ENCODE data around the gene SHISA5. TPM values are rescaled to one million over a fixed set of nuclear protein-coding genes. Genes with fewer than 3 reads are reported as not detected.

SHISA5 gene
- total and polyA plus RNA-seq, 10 of the 15 experiments (the other 5 are each of a cell fraction or from before 2014, with no cell fraction given): 17.1 to 148 (median 67.3) TPM

DNA sequence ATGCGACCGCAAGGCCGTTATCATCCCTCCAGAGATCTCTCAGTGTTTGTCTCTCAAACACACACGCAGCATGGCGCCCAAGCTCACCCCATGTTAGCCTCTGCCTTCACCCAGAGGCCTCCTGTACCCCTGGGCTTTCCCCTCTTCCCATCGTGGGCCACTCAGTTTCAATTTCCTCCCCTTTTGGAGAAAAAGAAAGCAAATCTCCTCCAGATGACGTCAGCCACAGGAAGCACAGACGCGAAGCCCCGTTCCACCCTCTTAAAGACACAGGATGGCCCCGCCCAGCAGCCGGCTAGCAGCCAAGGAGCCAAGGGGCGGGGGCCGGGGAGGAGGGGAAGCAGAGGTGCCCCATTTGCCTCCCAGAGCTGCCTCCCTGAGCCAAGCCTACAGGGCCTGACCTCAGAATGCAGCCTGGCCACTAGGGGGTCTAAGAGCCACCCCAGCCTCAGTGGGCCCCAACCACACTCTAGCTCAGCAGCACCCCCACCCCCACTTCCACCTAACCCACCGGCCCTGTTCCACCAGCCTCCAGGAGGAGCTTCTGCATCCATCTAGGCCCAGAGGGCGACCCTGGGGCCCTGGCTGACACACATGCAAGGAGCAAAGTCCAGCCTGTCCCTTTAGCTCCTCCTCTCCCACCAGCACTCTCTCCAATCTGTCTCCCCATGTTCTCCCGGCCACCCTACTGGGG is 30.9 kb downstream of the SHISA5 start (continued):
- TF ChIP-seq, protein P1, sequence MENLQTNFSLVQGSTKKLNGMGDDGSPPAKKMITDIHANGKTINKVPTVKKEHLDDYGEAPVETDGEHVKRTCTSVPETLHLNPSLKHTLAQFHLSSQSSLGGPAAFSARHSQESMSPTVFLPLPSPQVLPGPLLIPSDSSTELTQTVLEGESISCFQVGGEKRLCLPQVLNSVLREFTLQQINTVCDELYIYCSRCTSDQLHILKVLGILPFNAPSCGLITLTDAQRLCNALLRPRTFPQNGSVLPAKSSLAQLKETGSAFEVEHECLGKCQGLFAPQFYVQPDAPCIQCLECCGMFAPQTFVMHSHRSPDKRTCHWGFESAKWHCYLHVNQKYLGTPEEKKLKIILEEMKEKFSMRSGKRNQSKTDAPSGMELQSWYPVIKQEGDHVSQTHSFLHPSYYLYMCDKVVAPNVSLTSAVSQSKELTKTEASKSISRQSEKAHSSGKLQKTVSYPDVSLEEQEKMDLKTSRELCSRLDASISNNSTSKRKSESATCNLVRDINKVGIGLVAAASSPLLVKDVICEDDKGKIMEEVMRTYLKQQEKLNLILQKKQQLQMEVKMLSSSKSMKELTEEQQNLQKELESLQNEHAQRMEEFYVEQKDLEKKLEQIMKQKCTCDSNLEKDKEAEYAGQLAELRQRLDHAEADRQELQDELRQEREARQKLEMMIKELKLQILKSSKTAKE (IDR thresholded peaks at IDR 0.05; ENCODE audit: low read depth, poor library complexity, severe bottlenecking): peak; percentile 66
- TF ChIP-seq WRNIP1 (IDR thresholded peaks at IDR 0.05; ENCODE audit: borderline replicate concordance, low read depth, low read length) (no peak), ATF7 (IDR thresholded peaks at IDR 0.05; ENCODE audit: low read depth) (peak; percentile 99), HDAC2 (IDR thresholded peaks at IDR 0.05) (no peak), CHD4 (IDR thresholded peaks at IDR 0.05) (no peak), SPI1 (IDR thresholded peaks at IDR 0.05; ENCODE audit: borderline replicate concordance, insufficient read depth, low read depth, low read length) (no peak), CEBPB (IDR thresholded peaks at IDR 0.05; ENCODE audit: borderline replicate concordance in 1 of 2, low read depth in 2 of 2, low read length in 2 of 2) (no peak), EP300 (IDR thresholded peaks at IDR 0.05; ENCODE audit: borderline replicate concordance in 1 of 2, control insufficient read depth in 1 of 2, low read depth in 2 of 2, low read length in 2 of 2) (peak; percentile 59 to 64; a peak in 2 of 4 replicates), STAT1 (conservative IDR thresholded peaks at IDR 0.05) (peak; percentile 97), SP1 (IDR thresholded peaks at IDR 0.05; ENCODE audit: low read depth, low read length) (peak; percentile 59), RUNX3 (IDR thresholded peaks at IDR 0.05; ENCODE audit: low read length) (peak; percentile 74; the same call in 1 of the 2 replicates), CHD1 (IDR thresholded peaks at IDR 0.05; ENCODE audit: low read depth, low read length) (no peak), BACH1 (IDR thresholded peaks at IDR 0.05; ENCODE audit: borderline replicate concordance) (no peak)
- TF ChIP-seq, protein P2, sequence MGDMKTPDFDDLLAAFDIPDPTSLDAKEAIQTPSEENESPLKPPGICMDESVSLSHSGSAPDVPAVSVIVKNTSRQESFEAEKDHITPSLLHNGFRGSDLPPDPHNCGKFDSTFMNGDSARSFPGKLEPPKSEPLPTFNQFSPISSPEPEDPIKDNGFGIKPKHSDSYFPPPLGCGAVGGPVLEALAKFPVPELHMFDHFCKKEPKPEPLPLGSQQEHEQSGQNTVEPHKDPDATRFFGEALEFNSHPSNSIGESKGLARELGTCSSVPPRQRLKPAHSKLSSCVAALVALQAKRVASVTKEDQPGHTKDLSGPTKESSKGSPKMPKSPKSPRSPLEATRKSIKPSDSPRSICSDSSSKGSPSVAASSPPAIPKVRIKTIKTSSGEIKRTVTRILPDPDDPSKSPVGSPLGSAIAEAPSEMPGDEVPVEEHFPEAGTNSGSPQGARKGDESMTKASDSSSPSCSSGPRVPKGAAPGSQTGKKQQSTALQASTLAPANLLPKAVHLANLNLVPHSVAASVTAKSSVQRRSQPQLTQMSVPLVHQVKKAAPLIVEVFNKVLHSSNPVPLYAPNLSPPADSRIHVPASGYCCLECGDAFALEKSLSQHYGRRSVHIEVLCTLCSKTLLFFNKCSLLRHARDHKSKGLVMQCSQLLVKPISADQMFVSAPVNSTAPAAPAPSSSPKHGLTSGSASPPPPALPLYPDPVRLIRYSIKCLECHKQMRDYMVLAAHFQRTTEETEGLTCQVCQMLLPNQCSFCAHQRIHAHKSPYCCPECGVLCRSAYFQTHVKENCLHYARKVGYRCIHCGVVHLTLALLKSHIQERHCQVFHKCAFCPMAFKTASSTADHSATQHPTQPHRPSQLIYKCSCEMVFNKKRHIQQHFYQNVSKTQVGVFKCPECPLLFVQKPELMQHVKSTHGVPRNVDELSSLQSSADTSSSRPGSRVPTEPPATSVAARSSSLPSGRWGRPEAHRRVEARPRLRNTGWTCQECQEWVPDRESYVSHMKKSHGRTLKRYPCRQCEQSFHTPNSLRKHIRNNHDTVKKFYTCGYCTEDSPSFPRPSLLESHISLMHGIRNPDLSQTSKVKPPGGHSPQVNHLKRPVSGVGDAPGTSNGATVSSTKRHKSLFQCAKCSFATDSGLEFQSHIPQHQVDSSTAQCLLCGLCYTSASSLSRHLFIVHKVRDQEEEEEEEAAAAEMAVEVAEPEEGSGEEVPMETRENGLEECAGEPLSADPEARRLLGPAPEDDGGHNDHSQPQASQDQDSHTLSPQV (IDR thresholded peaks at IDR 0.05): peak; percentile 82; the same call in 1 of the 2 replicates
- TF ChIP-seq, protein P3, sequence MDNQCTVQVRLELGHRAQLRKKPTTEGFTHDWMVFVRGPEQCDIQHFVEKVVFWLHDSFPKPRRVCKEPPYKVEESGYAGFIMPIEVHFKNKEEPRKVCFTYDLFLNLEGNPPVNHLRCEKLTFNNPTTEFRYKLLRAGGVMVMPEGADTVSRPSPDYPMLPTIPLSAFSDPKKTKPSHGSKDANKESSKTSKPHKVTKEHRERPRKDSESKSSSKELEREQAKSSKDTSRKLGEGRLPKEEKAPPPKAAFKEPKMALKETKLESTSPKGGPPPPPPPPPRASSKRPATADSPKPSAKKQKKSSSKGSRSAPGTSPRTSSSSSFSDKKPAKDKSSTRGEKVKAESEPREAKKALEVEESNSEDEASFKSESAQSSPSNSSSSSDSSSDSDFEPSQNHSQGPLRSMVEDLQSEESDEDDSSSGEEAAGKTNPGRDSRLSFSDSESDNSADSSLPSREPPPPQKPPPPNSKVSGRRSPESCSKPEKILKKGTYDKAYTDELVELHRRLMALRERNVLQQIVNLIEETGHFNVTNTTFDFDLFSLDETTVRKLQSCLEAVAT (IDR thresholded peaks at IDR 0.05): no peak
- TF ChIP-seq, protein P4, sequence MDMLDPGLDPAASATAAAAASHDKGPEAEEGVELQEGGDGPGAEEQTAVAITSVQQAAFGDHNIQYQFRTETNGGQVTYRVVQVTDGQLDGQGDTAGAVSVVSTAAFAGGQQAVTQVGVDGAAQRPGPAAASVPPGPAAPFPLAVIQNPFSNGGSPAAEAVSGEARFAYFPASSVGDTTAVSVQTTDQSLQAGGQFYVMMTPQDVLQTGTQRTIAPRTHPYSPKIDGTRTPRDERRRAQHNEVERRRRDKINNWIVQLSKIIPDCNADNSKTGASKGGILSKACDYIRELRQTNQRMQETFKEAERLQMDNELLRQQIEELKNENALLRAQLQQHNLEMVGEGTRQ (IDR thresholded peaks at IDR 0.05; ENCODE audit: borderline replicate concordance, low read depth, low read length): no peak; the same call in 1 of the 2 replicates
- TF ChIP-seq, protein P5, sequence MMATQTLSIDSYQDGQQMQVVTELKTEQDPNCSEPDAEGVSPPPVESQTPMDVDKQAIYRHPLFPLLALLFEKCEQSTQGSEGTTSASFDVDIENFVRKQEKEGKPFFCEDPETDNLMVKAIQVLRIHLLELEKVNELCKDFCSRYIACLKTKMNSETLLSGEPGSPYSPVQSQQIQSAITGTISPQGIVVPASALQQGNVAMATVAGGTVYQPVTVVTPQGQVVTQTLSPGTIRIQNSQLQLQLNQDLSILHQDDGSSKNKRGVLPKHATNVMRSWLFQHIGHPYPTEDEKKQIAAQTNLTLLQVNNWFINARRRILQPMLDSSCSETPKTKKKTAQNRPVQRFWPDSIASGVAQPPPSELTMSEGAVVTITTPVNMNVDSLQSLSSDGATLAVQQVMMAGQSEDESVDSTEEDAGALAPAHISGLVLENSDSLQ (IDR thresholded peaks at IDR 0.05): peak; percentile 45
- TF ChIP-seq, protein P6, sequence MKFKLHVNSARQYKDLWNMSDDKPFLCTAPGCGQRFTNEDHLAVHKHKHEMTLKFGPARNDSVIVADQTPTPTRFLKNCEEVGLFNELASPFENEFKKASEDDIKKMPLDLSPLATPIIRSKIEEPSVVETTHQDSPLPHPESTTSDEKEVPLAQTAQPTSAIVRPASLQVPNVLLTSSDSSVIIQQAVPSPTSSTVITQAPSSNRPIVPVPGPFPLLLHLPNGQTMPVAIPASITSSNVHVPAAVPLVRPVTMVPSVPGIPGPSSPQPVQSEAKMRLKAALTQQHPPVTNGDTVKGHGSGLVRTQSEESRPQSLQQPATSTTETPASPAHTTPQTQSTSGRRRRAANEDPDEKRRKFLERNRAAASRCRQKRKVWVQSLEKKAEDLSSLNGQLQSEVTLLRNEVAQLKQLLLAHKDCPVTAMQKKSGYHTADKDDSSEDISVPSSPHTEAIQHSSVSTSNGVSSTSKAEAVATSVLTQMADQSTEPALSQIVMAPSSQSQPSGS (IDR thresholded peaks at IDR 0.05; ENCODE audit: low read length): peak; percentile 92
